ENCODE measurements around the gene MYADM.
"Not testable (repeated sequence)": the region's sequence is repeated elsewhere in the genome, so short reads cannot be mapped to it uniquely, and the experiment has no call there.

The MYADM gene

DNA sequence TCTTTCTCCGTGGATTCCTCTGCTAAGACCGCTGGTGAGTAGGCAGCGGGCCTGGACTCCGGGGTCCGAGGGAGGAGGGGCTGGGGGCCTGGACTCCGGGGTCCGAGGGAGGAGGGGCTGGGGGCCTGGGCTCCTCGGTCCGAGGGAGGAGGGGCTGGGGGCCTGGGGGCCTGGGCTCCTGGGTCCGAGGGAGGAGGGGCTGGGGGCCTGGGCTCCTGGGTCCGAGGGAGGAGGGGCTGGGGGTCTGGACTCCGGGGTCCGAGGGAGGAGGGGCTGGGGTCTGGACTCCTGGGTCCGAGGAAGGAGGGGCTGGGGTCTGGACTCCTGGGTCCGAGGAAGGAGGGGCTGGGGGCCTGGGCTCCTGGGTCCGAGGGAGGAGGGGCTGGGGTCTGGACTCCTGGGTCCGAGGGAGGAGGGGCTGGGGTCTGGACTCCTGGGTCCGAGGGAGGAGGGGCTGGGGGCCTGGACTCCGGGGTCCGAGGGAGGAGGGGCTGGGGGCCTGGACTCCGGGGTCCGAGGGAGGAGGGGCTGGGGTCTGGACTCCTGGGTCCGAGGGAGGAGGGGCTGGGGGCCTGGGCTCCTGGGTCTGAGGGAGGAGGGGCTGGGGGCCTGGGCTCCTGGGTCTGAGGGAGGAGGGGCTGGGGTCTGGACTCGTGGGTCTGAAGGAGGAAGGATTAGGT lies 2.3 kb downstream of the MYADM start:
- peak overlapping the region; percentile 92 for H3K27ac ChIP-seq (ENCODE audit: low read length)
- H3K27me3 ChIP-seq (ENCODE audit: control insufficient read depth, insufficient read depth, low read length); H3K9me3 ChIP-seq (ENCODE audit: control insufficient read depth, low read depth, low read length): not testable (repeated sequence)
- H3K4me3 ChIP-seq (ENCODE audit: low read length): peak overlapping the region; percentile 90
- H3K9ac ChIP-seq (ENCODE audit: low read length): peak overlapping the region; percentile 97
- peaks cover 14% of the 10 kb centered on the region for H3K4me1 ChIP-seq (ENCODE audit: control insufficient read depth, low read depth, low read length)
- H3K36me3 ChIP-seq (ENCODE audit: control insufficient read depth, low read depth, low read length): peaks cover 25% of the 10 kb centered on the region

DNA sequence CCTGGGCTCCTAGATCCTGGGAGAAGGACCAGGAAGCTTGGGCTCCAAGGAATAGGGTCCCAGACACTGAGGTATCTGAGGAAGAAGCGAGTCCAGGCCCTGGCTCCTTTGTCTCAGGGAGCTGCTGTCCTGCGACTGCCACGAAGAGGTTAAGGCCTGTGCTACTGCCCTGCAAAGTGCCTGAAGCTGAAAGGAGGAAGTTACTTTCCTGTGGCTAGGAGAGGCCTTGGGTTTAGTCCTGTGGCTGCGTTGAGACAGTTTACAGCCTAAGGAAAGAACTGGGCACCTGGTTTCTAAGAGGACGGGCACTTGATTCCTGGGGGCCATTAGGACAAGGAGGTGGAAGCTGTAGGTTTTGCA lies 2.8 kb downstream of the MYADM start:
- Histone ChIP-seq H3K9ac (ENCODE audit: low read length) (no peak overlapping the region), H3K36me3 (ENCODE audit: control insufficient read depth, low read depth, low read length) (peaks cover 26% of the 10 kb centered on the region), H3K4me3 (ENCODE audit: low read length) (no peak overlapping the region), H3K4me1 (ENCODE audit: control insufficient read depth, low read depth, low read length) (peaks cover 12% of the 10 kb centered on the region), H3K27me3 (ENCODE audit: control insufficient read depth, insufficient read depth, low read length) (no peaks in the 10 kb centered on the region), H3K9me3 (ENCODE audit: control insufficient read depth, low read depth, low read length) (no peaks in the 10 kb centered on the region), H3K27ac (ENCODE audit: low read length) (no peak overlapping the region)

DNA sequence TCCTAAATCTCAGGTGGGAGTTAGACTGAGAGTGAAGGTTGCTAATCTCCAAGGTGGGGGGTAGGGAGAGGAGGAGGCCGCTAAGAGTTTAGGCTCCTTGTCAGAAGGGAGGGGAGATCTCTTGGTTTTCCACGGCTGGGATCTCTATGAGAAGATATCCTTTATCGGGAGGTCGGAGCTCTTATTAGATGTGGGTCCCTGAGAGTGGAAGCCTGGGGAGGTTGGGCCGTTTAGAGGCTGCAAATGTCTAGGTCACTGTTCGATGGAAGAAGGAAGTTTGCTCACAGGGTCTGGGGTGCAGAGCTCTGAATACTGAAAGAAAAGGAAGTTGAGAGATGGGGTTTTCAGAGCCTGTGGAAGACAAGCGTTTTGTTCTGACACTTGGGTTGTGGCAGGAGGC lies 3.8 kb downstream of the MYADM start:
- H3K4me1 ChIP-seq (ENCODE audit: control insufficient read depth, low read depth, low read length): peaks cover 6% of the 10 kb centered on the region
- H3K9me3 ChIP-seq (ENCODE audit: control insufficient read depth, low read depth, low read length): no peaks in the 10 kb centered on the region
- H3K36me3 ChIP-seq (ENCODE audit: control insufficient read depth, low read depth, low read length): peaks cover 32% of the 10 kb centered on the region
- H3K27ac ChIP-seq (ENCODE audit: low read length): no peak overlapping the region
- no peak overlapping the region for H3K9ac ChIP-seq (ENCODE audit: low read length)
- H3K27me3 ChIP-seq (ENCODE audit: control insufficient read depth, insufficient read depth, low read length): no peaks in the 10 kb centered on the region
- no peak overlapping the region for H3K4me3 ChIP-seq (ENCODE audit: low read length)

DNA sequence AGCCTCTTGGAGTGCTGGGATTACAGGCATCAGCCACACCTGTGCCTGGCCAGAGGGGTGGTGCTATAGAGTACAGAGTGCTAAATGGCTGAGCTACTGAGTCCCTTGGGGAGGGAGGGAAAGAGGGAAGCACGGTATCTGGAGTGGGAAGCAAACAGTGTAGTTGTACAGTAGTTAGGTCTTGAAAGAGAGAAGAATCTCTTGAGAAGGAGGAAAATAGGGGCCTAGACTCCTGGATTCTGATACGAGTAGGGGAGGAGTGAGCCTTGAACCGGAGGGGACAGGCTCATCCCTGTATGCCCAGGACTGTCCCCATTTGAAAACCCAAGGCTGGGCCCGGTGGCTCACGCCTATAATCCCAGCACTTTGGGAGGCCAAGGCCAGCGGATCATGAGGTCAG lies 5.1 kb downstream of the MYADM start:
- Histone ChIP-seq H3K9ac (ENCODE audit: low read length) (no peak overlapping the region), H3K4me3 (ENCODE audit: low read length) (no peak overlapping the region), H3K27ac (ENCODE audit: low read length) (no peak overlapping the region), H3K4me1 (ENCODE audit: control insufficient read depth, low read depth, low read length) (no peaks in the 10 kb centered on the region), H3K27me3 (ENCODE audit: control insufficient read depth, insufficient read depth, low read length) (no peaks in the 10 kb centered on the region), H3K36me3 (ENCODE audit: control insufficient read depth, low read depth, low read length) (peaks cover 34% of the 10 kb centered on the region), H3K9me3 (ENCODE audit: control insufficient read depth, low read depth, low read length) (no peaks in the 10 kb centered on the region)

DNA sequence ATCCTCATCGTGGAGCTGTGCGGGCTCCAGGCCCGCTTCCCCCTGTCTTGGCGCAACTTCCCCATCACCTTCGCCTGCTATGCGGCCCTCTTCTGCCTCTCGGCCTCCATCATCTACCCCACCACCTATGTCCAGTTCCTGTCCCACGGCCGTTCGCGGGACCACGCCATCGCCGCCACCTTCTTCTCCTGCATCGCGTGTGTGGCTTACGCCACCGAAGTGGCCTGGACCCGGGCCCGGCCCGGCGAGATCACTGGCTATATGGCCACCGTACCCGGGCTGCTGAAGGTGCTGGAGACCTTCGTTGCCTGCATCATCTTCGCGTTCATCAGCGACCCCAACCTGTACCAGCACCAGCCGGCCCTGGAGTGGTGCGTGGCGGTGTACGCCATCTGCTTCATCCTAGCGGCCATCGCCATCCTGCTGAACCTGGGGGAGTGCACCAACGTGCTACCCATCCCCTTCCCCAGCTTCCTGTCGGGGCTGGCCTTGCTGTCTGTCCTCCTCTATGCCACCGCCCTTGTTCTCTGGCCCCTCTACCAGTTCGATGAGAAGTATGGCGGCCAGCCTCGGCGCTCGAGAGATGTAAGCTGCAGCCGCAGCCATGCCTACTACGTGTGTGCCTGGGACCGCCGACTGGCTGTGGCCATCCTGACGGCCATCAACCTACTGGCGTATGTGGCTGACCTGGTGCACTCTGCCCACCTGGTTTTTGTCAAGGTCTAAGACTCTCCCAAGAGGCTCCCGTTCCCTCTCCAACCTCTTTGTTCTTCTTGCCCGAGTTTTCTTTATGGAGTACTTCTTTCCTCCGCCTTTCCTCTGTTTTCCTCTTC lies 6.3 kb downstream of the MYADM start:
- no peak overlapping the region for H3K9ac ChIP-seq (ENCODE audit: low read length)
- peaks cover 34% of the 10 kb centered on the region for H3K36me3 ChIP-seq (ENCODE audit: control insufficient read depth, low read depth, low read length)
- H3K27me3 ChIP-seq (ENCODE audit: control insufficient read depth, insufficient read depth, low read length): no peaks in the 10 kb centered on the region
- H3K4me1 ChIP-seq (ENCODE audit: control insufficient read depth, low read depth, low read length): no peaks in the 10 kb centered on the region
- no peaks in the 10 kb centered on the region for H3K9me3 ChIP-seq (ENCODE audit: control insufficient read depth, low read depth, low read length)
- no peak overlapping the region for H3K27ac ChIP-seq (ENCODE audit: low read length)
- H3K4me3 ChIP-seq (ENCODE audit: low read length): no peak overlapping the region

DNA sequence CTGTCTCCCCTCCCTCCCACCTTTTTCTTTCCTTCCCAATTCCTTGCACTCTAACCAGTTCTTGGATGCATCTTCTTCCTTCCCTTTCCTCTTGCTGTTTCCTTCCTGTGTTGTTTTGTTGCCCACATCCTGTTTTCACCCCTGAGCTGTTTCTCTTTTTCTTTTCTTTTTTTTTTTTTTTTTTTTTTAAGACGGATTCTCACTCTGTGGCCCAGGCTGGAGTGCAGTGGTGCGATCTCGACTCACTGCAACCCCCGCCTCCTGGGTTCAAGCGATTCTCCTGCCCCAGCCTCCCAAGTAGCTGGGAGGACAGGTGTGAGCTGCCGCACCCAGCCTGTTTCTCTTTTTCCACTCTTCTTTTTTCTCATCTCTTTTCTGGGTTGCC lies 6.9 kb downstream of the MYADM start:
- Histone ChIP-seq H3K9me3 (ENCODE audit: control insufficient read depth, low read depth, low read length) (no peaks in the 10 kb centered on the region), H3K27me3 (ENCODE audit: control insufficient read depth, insufficient read depth, low read length) (no peaks in the 10 kb centered on the region), H3K4me3 (ENCODE audit: low read length) (no peak overlapping the region), H3K27ac (ENCODE audit: low read length) (no peak overlapping the region), H3K36me3 (ENCODE audit: control insufficient read depth, low read depth, low read length) (peaks cover 34% of the 10 kb centered on the region), H3K4me1 (ENCODE audit: control insufficient read depth, low read depth, low read length) (peaks cover under 1% of the 10 kb centered on the region), H3K9ac (ENCODE audit: low read length) (no peak overlapping the region)

DNA sequence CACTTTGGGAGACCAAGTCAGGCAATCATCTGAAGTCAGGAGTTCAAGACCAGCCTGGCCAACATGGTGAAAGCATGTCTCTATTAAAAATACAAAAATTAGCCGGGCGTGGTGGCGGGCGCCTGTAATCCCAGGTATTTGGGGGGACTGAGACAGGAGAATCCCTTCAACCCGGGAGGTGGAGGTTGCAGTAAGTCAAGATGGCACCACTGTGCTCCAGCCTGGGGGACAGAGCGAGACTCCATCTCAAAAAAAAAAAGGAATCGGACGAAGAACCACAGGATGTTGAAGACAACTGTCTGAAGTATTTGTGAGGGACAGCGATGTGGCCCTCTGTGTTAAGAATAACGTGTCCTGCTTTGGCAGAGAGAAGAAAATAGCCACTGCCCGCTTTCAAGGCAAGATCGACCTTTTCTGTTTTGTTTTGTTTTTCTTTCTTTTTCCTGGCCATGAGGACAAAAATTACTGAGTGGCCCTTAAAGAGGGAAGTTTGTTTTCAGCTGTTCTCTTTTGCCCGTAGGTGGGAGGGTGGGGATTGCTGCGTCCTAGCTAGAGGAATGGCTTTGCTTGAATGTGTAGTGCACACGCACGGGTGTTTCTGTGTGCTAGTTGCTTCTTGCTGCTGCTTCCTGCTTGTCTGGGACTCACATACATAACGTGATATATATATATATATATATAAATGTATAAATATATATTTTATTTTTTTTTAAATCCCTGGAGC lies 8.1 kb downstream of the MYADM start:
- Histone ChIP-seq H3K27me3 (ENCODE audit: control insufficient read depth, insufficient read depth, low read length) (peaks cover 11% of the 10 kb centered on the region), H3K9me3 (ENCODE audit: control insufficient read depth, low read depth, low read length) (no peaks in the 10 kb centered on the region), H3K9ac (ENCODE audit: low read length) (no peak overlapping the region), H3K27ac (ENCODE audit: low read length) (no peak overlapping the region), H3K4me1 (ENCODE audit: control insufficient read depth, low read depth, low read length) (peaks cover 3% of the 10 kb centered on the region), H3K4me3 (ENCODE audit: low read length) (no peak overlapping the region), H3K36me3 (ENCODE audit: control insufficient read depth, low read depth, low read length) (peaks cover 34% of the 10 kb centered on the region)

DNA sequence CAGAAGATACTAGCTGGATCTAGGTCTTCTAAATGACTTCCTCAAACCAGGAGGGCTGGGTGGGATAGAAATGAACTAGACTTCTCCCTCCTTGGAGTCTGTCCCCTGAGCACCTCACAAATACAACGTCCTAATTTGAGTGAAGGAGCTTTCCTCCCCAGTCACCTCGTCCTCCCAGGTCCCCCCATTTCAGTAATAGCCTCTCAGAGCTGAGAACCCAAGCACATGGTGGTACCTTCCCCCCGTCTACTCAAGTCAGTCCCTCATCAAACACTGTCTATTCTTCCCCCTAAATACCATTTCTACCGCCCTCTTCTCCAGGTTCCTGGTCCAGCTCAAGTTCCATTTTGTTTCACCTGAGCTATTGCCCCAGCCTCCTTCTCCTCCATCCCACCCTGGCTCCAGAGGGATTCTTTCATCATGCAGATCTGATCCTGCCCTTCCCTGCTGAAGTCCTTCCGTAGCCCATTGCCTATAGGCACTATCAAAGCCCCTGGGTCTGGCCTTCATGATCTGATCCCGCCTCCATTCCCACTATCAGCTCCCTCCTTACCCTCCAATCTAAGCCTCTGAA lies 9.1 kb downstream of the MYADM start:
- no peak overlapping the region for H3K9ac ChIP-seq (ENCODE audit: low read length)
- peaks cover 28% of the 10 kb centered on the region for H3K36me3 ChIP-seq (ENCODE audit: control insufficient read depth, low read depth, low read length)
- peaks cover 16% of the 10 kb centered on the region for H3K27me3 ChIP-seq (ENCODE audit: control insufficient read depth, insufficient read depth, low read length)
- no peak overlapping the region for H3K4me3 ChIP-seq (ENCODE audit: low read length)
- H3K9me3 ChIP-seq (ENCODE audit: control insufficient read depth, low read depth, low read length): no peaks in the 10 kb centered on the region
- no peak overlapping the region for H3K27ac ChIP-seq (ENCODE audit: low read length)
- H3K4me1 ChIP-seq (ENCODE audit: control insufficient read depth, low read depth, low read length): peaks cover 13% of the 10 kb centered on the region

DNA sequence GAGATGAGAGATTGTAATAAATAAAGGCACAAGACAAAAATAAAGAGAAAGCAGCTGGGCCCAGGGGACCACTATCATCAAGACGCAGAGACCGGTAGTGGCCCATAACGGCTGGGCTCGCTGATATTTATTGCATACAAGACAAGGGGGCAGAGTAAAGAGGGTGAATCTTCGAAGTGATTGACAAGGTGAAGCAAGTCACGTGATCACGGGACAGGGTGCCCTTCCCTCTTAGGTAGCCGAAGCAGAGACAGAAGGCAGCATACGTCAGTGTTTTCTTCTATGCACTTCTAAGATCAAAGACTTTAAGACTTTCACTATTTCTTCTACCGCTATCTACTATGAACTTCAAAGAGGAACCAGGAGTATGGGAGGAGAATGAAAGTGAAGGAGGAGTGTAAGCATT lies 9.7 kb downstream of the MYADM start:
- peaks cover 28% of the 10 kb centered on the region for H3K36me3 ChIP-seq (ENCODE audit: control insufficient read depth, low read depth, low read length)
- peaks cover 16% of the 10 kb centered on the region for H3K4me1 ChIP-seq (ENCODE audit: control insufficient read depth, low read depth, low read length)
- no peak overlapping the region for H3K27ac ChIP-seq (ENCODE audit: low read length)
- H3K27me3 ChIP-seq (ENCODE audit: control insufficient read depth, insufficient read depth, low read length): peaks cover 19% of the 10 kb centered on the region
- no peaks in the 10 kb centered on the region for H3K9me3 ChIP-seq (ENCODE audit: control insufficient read depth, low read depth, low read length)
- no peak overlapping the region for H3K4me3 ChIP-seq (ENCODE audit: low read length)
- H3K9ac ChIP-seq (ENCODE audit: low read length): no peak overlapping the region

DNA sequence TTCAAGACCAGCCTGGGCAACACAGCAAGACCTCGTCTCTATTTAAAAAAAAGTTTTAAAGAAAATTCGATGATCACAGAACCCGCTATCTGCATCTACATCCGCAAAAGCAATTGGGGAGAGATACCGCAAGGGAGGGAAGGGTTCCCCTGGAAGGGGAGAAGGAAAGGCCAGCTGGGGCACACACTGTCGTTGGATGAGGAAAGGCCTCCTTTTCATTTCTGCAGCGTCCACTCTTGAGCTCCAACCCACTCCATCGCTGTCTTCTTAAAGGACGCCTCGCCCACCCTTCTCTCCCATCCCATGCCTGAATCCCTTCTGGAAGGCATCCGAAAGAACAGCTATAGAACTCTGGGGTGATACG lies 11.1 kb downstream of the MYADM start:
- no peaks in the 10 kb centered on the region for H3K9me3 ChIP-seq (ENCODE audit: control insufficient read depth, low read depth, low read length)
- peak overlapping the region; percentile 51 for H3K27ac ChIP-seq (ENCODE audit: low read length)
- H3K27me3 ChIP-seq (ENCODE audit: control insufficient read depth, insufficient read depth, low read length): peaks cover 31% of the 10 kb centered on the region
- peak overlapping the region; percentile 75 for H3K9ac ChIP-seq (ENCODE audit: low read length)
- peaks cover 20% of the 10 kb centered on the region for H3K36me3 ChIP-seq (ENCODE audit: control insufficient read depth, low read depth, low read length)
- peaks cover 19% of the 10 kb centered on the region for H3K4me1 ChIP-seq (ENCODE audit: control insufficient read depth, low read depth, low read length)
- H3K4me3 ChIP-seq (ENCODE audit: low read length): peak overlapping the region; percentile 82
